NOMO-1 (cell line): Measurements from ENCODE around the gene TBC1D13.
A peak's percentile ranks its signal among the peaks of the same experiment; 100 is the strongest.
"Not testable (repeated sequence)": the region's sequence is repeated elsewhere in the genome, so short reads cannot be mapped to it uniquely, and the experiment has no call there.

ENCODE experiments used
- DNase-seq, 2 experiments: peaks; one replicate each; lab custom pipeline; 2025; ENCODE audit not compliant: unreplicated experiment in 2 of 2; lab: John Stamatoyannopoulos, UW

The TBC1D13 gene

DNA sequence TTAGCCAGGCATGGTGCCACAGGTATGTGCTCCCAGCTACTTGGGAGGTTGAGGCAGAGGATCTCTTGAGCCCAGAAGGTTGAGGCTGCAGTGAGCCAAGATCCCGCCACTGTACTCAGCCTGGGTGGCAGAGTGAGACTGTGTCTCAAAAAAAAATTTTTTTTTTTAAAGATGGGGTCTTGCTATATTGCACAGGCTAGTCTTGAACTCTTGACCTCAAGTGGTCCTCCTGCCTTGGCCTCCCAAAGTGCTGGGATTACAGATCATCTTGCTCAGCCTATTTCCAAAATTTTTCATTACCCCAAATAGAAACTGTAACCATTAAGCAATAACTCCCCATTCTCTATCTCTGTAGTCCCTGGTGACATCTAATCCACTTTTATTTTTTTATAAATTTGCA, 4.4 kb upstream of the TBC1D13 start:
- no peak for DNase-seq

- DNase-seq = no peak
These were observed 1.6 kb upstream of the TBC1D13 start for GRCh38 chr9:128785427-128785826.

DNA sequence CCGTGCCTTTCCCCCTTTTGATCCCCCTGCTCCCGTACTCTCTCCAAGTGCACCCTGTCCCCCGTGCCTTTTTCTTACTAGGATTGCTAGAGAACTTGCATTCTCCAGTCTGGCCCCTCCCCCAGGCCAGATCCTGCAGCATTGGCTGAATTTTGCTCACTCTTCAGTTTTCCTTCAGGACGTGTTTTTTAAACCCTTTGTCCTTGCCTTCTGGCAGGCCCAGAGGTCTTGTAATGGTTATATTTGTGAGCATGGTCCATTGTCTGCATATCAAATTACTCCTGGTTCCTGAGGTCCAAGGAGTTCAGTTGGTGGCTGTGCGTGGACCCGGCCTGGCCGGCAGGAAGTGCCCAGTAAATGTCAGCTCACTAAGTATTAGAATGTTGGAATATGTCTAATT, 606 bp downstream of the TBC1D13 start:
- DNase-seq = no peak

GRCh38 chr9:128788445-128788844, 1.4 kb downstream of the TBC1D13 start:
- no peak for DNase-seq

DNA sequence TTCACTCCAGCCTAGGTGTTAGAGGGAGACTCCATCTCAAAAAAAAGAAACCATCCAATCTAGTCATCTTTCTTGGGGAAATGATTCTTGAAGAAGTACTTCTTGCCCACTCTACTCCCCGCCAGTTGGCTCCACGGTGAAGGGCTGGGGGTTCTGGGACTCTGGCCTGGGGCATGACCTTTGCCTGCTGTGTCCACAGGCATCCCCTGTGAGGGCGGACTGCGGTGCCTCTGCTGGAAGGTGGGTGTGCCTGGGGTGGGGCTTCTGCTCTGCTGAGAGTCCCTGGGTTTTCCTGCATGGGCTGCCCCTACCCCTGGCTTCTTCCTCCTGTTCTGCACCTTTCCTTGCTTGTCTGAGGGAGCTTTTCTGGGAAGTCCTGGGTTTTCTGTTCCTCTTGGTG, 3.5 kb downstream of the TBC1D13 start:
- DNase-seq = no peak

DNA sequence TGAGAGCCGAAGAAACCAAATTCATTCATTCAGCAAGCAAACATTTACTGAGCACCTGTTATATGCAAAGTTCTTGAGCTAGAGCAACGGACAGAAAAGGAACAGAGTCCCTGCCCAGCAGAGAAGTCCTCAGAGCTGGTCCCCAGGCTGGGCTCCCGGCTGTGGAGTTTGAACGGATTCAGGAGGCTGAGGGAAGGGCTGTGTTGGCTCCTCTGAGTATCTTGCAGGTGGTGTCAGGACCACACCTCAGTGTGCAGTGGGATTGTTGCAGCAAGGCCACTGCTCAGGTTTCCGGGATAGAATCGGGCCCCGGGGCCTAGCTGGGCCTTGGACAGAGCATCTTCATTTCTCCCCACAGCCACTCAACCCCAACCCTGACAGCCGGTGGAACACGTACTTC, 5.1 kb downstream of the TBC1D13 start:
- DNase-seq = no peak

- no peak for DNase-seq
These were observed 6.1 kb downstream of the TBC1D13 start for GRCh38 chr9:128792978-128793686.

- DNase-seq = not testable (repeated sequence)
These were observed 7.9 kb downstream of the TBC1D13 start for GRCh38 chr9:128794961-128795360.

GRCh38 chr9:128798896-128799295, 11.8 kb downstream of the TBC1D13 start:
- DNase-seq = no peak

- DNase-seq = no peak
These were observed 13.0 kb downstream of the TBC1D13 start for GRCh38 chr9:128800061-128800460.

DNA sequence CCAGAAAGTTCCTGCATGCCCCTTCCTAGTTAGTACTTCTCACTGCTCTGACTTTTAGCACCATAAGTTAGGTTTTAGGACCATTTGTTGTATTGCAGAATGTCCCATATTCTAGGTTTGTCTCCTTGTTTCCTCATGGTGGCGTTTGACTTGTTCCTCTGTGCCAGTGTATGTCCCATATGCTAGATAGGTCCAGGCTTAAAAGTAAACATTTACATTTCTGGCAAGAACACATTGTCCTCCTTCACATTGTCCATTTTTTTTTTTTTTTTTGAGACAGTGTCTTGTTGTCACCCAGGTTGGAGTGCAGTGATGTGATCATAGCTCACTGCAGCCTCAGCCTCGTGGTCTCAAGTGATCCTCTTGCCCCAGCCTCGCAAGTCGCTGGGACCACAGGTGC, 15.4 kb downstream of the TBC1D13 start:
- DNase-seq = no peak

DNA sequence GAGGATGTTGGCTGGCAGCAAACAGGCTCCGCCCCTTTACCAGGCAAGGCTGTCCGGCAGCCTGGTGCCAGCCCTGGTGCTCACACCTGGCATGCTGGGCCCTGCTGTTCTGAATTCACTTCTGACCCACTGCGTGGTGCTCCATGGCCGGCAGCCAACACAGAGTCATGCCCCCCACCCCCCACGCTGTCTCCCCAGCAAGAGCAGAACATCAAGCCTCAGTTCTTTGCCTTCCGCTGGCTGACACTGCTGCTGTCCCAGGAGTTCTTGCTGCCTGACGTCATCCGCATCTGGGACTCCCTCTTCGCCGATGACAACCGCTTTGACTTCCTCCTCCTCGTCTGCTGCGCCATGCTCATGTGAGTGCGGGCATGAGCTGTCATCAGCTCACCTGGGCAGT, 18.6 kb downstream of the TBC1D13 start:
- DNase-seq = no peak

DNA sequence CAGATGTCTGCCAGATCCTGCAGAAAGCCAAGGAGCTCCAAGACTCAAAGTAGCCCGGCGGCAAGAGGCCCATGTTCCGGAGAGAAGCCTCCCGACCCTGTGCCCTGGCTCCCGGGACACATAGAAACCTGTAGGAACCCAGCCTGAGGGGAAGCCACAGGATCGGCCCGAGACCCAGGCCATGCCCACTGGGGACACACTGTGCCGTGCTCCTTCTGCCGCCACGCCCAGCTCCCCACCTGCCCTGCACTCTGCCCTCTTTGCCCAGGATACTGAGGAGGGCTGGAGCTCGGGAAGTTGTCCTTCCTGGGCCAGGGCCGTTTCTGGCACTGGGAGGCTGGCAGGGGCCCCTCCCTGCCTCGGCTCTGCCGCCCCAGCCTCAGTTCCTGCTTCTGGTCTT, 20.8 kb downstream of the TBC1D13 start:
- DNase-seq = no peak

DNA sequence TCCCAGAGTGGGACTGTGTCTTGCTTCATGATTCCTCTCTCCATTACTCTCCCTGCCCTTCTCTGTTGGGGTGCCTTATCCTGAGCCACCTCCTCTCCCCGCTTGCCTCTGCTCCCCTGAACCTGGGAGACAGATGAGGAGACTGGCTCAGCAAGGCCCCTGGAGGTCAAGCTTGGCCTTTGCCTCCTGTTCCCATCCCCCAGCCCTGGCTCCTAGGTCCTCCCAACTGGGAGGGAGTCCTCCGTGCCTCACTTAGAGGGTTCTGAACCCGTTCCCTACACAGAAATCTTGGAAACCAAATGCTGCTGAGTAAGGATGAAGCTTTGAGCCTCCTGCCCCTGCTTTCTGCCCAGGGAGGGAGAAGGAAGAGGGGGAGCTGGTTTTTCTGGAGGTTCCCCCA, 21.5 kb downstream of the TBC1D13 start:
- DNase-seq = no peak

GRCh38 chr9:128809036-128809599, 22.1 kb downstream of the TBC1D13 start:
- DNase-seq = no peak

GRCh38 chr9:128809831-128810230, 22.8 kb downstream of the TBC1D13 start:
- DNase-seq = no peak

- DNase-seq = no peak
These were observed 23.8 kb downstream of the TBC1D13 start for GRCh38 chr9:128810873-128811272.

GRCh38 chr9:128818099-128818838, 31.2 kb downstream of the TBC1D13 start, which contains the start of gene ENDOG:
ENDOG (plus strand) TSS chr9:128818500; CDS start chr9:128818685, 185 bp downstream.
- DNase-seq = peak; percentile 95 to 96

GRCh38 chr9:128818839-128819715, 32.0 kb downstream of the TBC1D13 start:
- DNase-seq = no peak

DNA sequence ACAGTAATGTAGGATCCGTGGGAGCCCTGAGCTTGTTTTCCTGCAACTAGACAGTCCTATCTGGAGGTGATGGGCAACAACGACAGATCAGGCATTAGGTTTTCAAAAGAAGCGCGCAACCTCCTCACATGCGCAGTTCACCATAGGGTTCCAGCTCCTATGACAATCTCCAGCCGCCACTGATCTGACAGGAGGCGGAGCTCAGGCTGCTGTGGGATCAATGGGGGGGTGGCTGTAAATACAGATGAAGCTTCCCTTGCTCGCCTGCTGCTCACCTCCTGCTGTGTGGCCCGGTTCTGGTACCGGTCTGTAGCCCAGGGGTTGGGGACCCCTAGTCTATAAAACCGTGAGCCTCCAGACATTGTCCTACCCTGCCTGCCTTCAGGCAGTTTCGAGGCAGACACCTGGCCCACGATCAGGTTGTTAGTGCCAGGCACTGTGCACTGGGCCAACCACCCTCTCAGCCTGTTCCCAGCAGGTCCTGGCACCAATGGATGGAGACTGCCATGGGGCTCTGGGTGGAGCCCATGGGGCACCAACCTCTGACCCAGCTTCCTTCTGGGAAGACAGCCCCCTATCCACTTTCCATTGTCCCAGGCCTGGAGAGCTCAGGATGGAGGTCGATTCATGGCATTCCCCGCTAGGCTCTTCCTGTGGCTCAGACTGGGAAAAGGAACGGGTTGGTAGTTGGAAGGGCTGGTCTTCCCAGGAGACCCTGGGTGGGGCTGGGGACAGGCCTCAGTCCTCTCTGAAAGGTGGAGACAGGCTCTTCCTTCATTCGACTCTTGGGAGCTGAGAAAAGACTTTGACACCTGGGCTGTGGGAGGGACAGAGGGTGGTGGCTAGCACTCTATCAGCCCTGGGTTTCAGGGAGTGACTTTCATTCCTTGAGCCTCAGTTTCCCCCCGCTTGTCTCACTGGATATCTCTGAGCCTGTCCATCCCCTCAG, 32.9 kb downstream of the TBC1D13 start:
- DNase-seq = no peak
